ENCODE data around the gene FOXD4. TPM values are rescaled to one million over a fixed set of nuclear protein-coding genes. Genes with fewer than 3 reads are reported as not detected.
"Not testable (repeated sequence)": the region's sequence is repeated elsewhere in the genome, so short reads cannot be mapped to it uniquely, and the experiment has no call there.

Gene FOXD4
- total and polyA plus RNA-seq, 2 of the 8 experiments (the other 6 are each of a cell fraction or from before 2014, with no cell fraction given): 0.03 TPM; not detected in 1

DNA sequence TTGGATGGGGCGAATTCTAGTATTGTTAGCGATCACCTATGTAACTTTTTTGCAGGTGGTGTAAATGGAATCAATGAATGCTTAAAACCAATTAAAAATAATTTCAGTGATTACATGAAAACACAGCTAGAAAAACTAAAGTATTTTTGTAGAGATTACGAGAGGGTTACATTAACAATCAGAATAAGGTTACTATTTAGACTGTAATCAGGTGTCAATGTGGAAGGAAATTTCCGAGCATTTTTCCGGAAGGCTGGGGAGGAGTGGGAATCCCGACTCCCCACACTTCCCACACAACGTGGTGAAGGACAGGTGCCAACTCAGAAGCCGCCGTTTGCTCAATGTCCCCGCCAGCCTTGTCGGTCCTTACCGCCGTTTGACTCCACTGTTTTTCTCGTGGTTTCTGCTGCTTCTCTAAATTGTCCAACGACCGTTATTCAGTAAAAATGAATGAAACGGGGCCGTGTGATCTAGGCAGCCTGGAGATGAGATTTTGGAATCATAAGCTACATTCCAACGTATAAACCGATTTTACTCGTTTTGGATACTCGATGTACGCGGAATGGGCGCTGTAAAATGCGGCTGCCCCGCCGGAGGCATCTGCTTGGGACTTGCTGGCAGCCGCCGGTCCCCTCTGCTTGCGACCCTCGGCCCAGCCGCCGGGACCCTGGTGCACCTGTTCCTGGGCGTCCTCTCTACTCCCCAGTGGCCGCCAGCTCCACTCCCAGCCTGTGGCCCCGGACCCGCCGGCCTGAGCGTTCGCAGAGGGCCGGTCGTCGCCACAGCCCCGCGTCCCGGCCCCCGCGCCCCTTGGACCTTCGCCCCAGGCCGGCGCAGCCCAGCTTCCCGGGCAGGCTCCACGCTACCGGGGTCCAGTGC is 5.4 kb downstream of the FOXD4 start:
- H2AK5ac ChIP-seq (ENCODE audit: low read depth, low read length); H3K14ac ChIP-seq (ENCODE audit: insufficient read length); H3K4ac ChIP-seq (replicated peaks; ENCODE audit: insufficient read length, low read depth, low read length); FAIRE-seq; H3K79me1 ChIP-seq (ENCODE audit: low read depth, low read length); H3K56ac ChIP-seq (replicated peaks; ENCODE audit: insufficient read length, low read depth, low read length); H3K36me3 ChIP-seq (ENCODE audit: control insufficient read depth in 2 of 4, insufficient read depth in 4 of 4, low read length in 3 of 4); H3K4me1 ChIP-seq (replicated peaks in 1 of 4; ENCODE audit: control insufficient read depth in 3 of 4, insufficient read depth in 4 of 4, low read length in 3 of 4); H4K8ac ChIP-seq (ENCODE audit: extremely low read depth, insufficient read depth, low read length); H2AFZ ChIP-seq (ENCODE audit: low read length); H4K91ac ChIP-seq (replicated peaks; ENCODE audit: insufficient read length, low read length); H3K23me2 ChIP-seq (ENCODE audit: low read depth, low read length); H3K18ac ChIP-seq (ENCODE audit: extremely low read depth, low read length); H3K27ac ChIP-seq (ENCODE audit: low read depth, low read length); H3K9me3 ChIP-seq (ENCODE audit: insufficient read depth in 2 of 2, low read depth in 1 of 2, low read length in 1 of 2); H4K20me1 ChIP-seq (replicated peaks in 1 of 2; ENCODE audit: control insufficient read depth in 1 of 2, insufficient read depth in 2 of 2, low read length in 2 of 2); H4K5ac ChIP-seq (ENCODE audit: insufficient read length, low read depth, low read length); H3K23ac ChIP-seq (ENCODE audit: insufficient read length); H2BK12ac ChIP-seq (ENCODE audit: low read depth, low read length); H3K9ac ChIP-seq (replicated peaks in 1 of 4; ENCODE audit: extremely low read depth in 1 of 4, low read depth in 3 of 4, low read length in 3 of 4); CTCF ChIA-PET (ENCODE audit: partially characterized antibody); H2BK15ac ChIP-seq (ENCODE audit: low read length); H2BK120ac ChIP-seq (replicated peaks; ENCODE audit: low read depth, low read length); POLR2A ChIA-PET (ENCODE audit: partially characterized antibody); H2BK20ac ChIP-seq (ENCODE audit: low read length); H2BK5ac ChIP-seq (ENCODE audit: low read depth, low read length); H3K79me2 ChIP-seq (ENCODE audit: control insufficient read depth in 1 of 2, insufficient read depth in 2 of 2, low read length in 2 of 2): not testable (repeated sequence)
- H3K4me3 ChIP-seq (ENCODE audit: extremely low read depth in 1 of 4, insufficient read depth in 2 of 4, low read depth in 3 of 4, low read length in 4 of 4): peak overlapping the region in 1 of 4 experiments; percentile 54; a peak in 3 of 8 replicates
- H3K4me2 ChIP-seq (ENCODE audit: insufficient read depth in 1 of 2, low read depth in 2 of 2, low read length in 2 of 2): peak overlapping the region; percentile 34 to 70; a peak in 3 of 4 replicates
- peak; percentile 96 for TF ChIP-seq RNF2 (IDR thresholded peaks at IDR 0.05; ENCODE audit: borderline replicate concordance, low read depth, low read length, missing control alignments, poor library complexity, severe bottlenecking)
- TF ChIP-seq SUZ12 (IDR thresholded peaks at IDR 0.05; ENCODE audit: low read length): peak; percentile 72
- TF ChIP-seq EZH2 (IDR thresholded peaks at IDR 0.05; ENCODE audit: low read depth, low read length, severe bottlenecking): peak; percentile 84
- TF ChIP-seq CBX8 (IDR thresholded peaks at IDR 0.05; ENCODE audit: borderline replicate concordance, low read depth, low read length): 0 out of 2 replicates have a peak, but pooled peaks have one; percentile 67
- H3K27me3 ChIP-seq (replicated peaks in 1 of 4; ENCODE audit: control insufficient read depth in 3 of 4, extremely low read depth in 1 of 4, insufficient read depth in 3 of 4, low read length in 3 of 4): peaks cover 40 to 78% (median 58%) of the 10 kb centered on the region in 4 experiments
- DNase-seq (ENCODE audit: low read depth in 1 of 2, low spot score in 2 of 2): peak in 1 of 2 experiments; percentile 75
- 12% methylated on average over 30 of the region's 55 CpGs; no CpG with 5 or more reads in 1 of the 2 experiments for WGBS, 2 experiments (ENCODE audit: extremely low coverage in 1 of 2, insufficient coverage in 1 of 2, insufficient read length in 1 of 2, insufficient replicate concordance in 2 of 2, low coverage in 1 of 2, low lambda C conversion rate in 2 of 2, missing lambda C conversion rate in 1 of 2)

Measured in H1 (cell line).